Measurements from ENCODE around the gene EMC10. TPM values are rescaled to one million over a fixed set of nuclear protein-coding genes. Genes with fewer than 3 reads are reported as not detected.
"Not testable (repeated sequence)": the region's sequence is repeated elsewhere in the genome, so short reads cannot be mapped to it uniquely, and the experiment has no call there.

The EMC10 gene
- total and polyA plus RNA-seq, 4 donors, result 17.1 to 132 (median 40.5) TPM

GRCh38 chr19:50437862-50438449, 38.4 kb upstream of the EMC10 start:
- 85% methylated on average over 5 of the region's 5 CpGs for WGBS

DNA sequence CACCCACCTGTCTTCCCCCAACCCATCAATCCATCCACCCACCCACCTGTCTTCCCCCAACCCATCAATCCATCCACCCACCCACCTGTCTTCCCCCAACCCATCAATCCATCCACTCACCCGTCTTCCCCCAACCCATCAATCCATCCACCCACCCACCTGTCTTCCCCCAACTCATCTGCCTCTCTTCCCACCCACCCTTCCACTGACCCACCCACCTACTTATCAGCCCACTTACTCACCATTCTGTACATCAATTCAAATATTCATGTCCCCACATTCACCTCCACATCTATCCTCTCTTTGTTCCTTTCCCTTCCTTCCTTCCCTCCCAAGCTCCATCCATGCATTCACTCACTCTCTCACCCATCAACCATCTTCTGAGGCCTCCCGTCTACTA, 37.2 kb upstream of the EMC10 start:
- WGBS, result 82% methylated on average over 2 of the region's 2 CpGs
- not testable (repeated sequence) for H3K27me3 ChIP-seq (ENCODE audit: control insufficient read depth in 4 of 4, insufficient read depth in 4 of 4, low read length in 3 of 4); H3K9me3 ChIP-seq (ENCODE audit: control insufficient read depth in 4 of 4, low read length in 3 of 4); DNase-seq (ENCODE audit: low spot score); H3K27ac ChIP-seq (ENCODE audit: low read depth in 1 of 2, low read length in 2 of 2); H3K4me3 ChIP-seq (ENCODE audit: low read depth in 1 of 3, low read length in 3 of 3); H3K36me3 ChIP-seq (ENCODE audit: control insufficient read depth in 4 of 4, insufficient read depth in 3 of 4, low read depth in 1 of 4, low read length in 3 of 4); H3K9ac ChIP-seq (ENCODE audit: low read depth in 1 of 2, low read length in 2 of 2); H3K4me1 ChIP-seq (ENCODE audit: control insufficient read depth in 4 of 4, insufficient read depth in 4 of 4, low read length in 3 of 4)

More at GRCh38 chr19:50437862-50438449, 38.4 kb upstream of the EMC10 start:
- DNase-seq (ENCODE audit: low spot score), result no peak
- Histone ChIP-seq H3K27me3 (ENCODE audit: control insufficient read depth in 4 of 4, insufficient read depth in 4 of 4, low read length in 3 of 4) (peaks cover 0 to under 1% (median 0%) of the 10 kb centered on the region in 4 donors), H3K4me3 (ENCODE audit: low read depth in 1 of 3, low read length in 3 of 3) (no peak overlapping the region), H3K9ac (ENCODE audit: low read depth in 1 of 2, low read length in 2 of 2) (no peak overlapping the region), H3K36me3 (ENCODE audit: control insufficient read depth in 4 of 4, insufficient read depth in 3 of 4, low read depth in 1 of 4, low read length in 3 of 4) (no peaks in the 10 kb centered on the region), H3K9me3 (ENCODE audit: control insufficient read depth in 4 of 4, low read length in 3 of 4) (no peaks in the 10 kb centered on the region), H3K27ac (ENCODE audit: low read depth in 1 of 2, low read length in 2 of 2) (no peak overlapping the region), H3K4me1 (ENCODE audit: control insufficient read depth in 4 of 4, insufficient read depth in 4 of 4, low read length in 3 of 4) (no peaks in the 10 kb centered on the region)
- TF ChIP-seq FOXA2 (IDR thresholded peaks at IDR 0.05) (no peak), ZBTB33 (IDR thresholded peaks at IDR 0.05) (no peak), RXRA (IDR thresholded peaks at IDR 0.05) (no peak), YY1 (IDR thresholded peaks at IDR 0.05) (no peak), HNF4G (IDR thresholded peaks at IDR 0.05) (no peak), TAF1 (conservative IDR thresholded peaks at IDR 0.05) (no peak), FOXA1 (IDR thresholded peaks at IDR 0.05) (no peak), SP1 (IDR thresholded peaks at IDR 0.05) (no peak), NR2F2 (IDR thresholded peaks at IDR 0.05) (no peak), GABPA (IDR thresholded peaks at IDR 0.05 in 1 of 2, conservative IDR thresholded peaks at IDR 0.05 in 1 of 2) (no peak), MAX (IDR thresholded peaks at IDR 0.05) (no peak)
- TF ChIP-seq, protein P1, sequence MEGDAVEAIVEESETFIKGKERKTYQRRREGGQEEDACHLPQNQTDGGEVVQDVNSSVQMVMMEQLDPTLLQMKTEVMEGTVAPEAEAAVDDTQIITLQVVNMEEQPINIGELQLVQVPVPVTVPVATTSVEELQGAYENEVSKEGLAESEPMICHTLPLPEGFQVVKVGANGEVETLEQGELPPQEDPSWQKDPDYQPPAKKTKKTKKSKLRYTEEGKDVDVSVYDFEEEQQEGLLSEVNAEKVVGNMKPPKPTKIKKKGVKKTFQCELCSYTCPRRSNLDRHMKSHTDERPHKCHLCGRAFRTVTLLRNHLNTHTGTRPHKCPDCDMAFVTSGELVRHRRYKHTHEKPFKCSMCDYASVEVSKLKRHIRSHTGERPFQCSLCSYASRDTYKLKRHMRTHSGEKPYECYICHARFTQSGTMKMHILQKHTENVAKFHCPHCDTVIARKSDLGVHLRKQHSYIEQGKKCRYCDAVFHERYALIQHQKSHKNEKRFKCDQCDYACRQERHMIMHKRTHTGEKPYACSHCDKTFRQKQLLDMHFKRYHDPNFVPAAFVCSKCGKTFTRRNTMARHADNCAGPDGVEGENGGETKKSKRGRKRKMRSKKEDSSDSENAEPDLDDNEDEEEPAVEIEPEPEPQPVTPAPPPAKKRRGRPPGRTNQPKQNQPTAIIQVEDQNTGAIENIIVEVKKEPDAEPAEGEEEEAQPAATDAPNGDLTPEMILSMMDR (IDR thresholded peaks at IDR 0.05; ENCODE audit: low read depth, low read length, missing input control), result no peak
- TF ChIP-seq, protein P2, sequence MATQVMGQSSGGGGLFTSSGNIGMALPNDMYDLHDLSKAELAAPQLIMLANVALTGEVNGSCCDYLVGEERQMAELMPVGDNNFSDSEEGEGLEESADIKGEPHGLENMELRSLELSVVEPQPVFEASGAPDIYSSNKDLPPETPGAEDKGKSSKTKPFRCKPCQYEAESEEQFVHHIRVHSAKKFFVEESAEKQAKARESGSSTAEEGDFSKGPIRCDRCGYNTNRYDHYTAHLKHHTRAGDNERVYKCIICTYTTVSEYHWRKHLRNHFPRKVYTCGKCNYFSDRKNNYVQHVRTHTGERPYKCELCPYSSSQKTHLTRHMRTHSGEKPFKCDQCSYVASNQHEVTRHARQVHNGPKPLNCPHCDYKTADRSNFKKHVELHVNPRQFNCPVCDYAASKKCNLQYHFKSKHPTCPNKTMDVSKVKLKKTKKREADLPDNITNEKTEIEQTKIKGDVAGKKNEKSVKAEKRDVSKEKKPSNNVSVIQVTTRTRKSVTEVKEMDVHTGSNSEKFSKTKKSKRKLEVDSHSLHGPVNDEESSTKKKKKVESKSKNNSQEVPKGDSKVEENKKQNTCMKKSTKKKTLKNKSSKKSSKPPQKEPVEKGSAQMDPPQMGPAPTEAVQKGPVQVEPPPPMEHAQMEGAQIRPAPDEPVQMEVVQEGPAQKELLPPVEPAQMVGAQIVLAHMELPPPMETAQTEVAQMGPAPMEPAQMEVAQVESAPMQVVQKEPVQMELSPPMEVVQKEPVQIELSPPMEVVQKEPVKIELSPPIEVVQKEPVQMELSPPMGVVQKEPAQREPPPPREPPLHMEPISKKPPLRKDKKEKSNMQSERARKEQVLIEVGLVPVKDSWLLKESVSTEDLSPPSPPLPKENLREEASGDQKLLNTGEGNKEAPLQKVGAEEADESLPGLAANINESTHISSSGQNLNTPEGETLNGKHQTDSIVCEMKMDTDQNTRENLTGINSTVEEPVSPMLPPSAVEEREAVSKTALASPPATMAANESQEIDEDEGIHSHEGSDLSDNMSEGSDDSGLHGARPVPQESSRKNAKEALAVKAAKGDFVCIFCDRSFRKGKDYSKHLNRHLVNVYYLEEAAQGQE (IDR thresholded peaks at IDR 0.05), result no peak
